ENCODE data around the gene GMCL2. TPM values are rescaled to one million over a fixed set of nuclear protein-coding genes. Genes with fewer than 3 reads are reported as not detected.

GMCL2 gene
- total and polyA plus RNA-seq, 9 of the 15 experiments (the other 6 are each of a cell fraction or from before 2014, with no cell fraction given): 0.04 TPM; not detected in 8

- TF ChIP-seq MGA (IDR thresholded peaks at IDR 0.05) (peak; percentile 36; the same call in 1 of the 2 replicates), HMGXB4 (CRISPR knock-in tag; IDR thresholded peaks at IDR 0.05) (peak; percentile 46; the same call in 1 of the 2 replicates), FOXA1 (IDR thresholded peaks at IDR 0.05; ENCODE audit: borderline replicate concordance) (no peak), ZNF830 (CRISPR knock-in tag; IDR thresholded peaks at IDR 0.05) (no peak), KLF16 (IDR thresholded peaks at IDR 0.05) (peak; percentile 28; the same call in 1 of the 2 replicates), PTBP1 (IDR thresholded peaks at IDR 0.05; ENCODE audit: low read depth, low read length) (no peak), MYNN (IDR thresholded peaks at IDR 0.05) (0 out of 2 replicates have a peak, but pooled peaks have one; percentile 46), MYNN (CRISPR knock-in tag; IDR thresholded peaks at IDR 0.05) (no peak), PHF20 (IDR thresholded peaks at IDR 0.05; ENCODE audit: partially characterized antibody) (peak; percentile 41), RNF2 (IDR thresholded peaks at IDR 0.05) (no peak), ZFX (CRISPR knock-in tag; IDR thresholded peaks at IDR 0.05) (no peak), CXXC5 (CRISPR knock-in tag; IDR thresholded peaks at IDR 0.05) (peak; percentile 55), MTA3 (IDR thresholded peaks at IDR 0.05; ENCODE audit: borderline replicate concordance) (peak; percentile 67; the same call in 1 of the 2 replicates), CCNT2 (IDR thresholded peaks at IDR 0.05; ENCODE audit: borderline replicate concordance, extremely low read depth, insufficient read length, low read depth, low read length) (no peak)
Observed at GRCh38 chr5:178163772-178164735, 23.1 kb downstream of the GMCL2 start (continued).

Data from K562 (cell line).